ENCODE measurements around the gene ZFAND2A. TPM values are rescaled to one million over a fixed set of nuclear protein-coding genes. Genes with fewer than 3 reads are reported as not detected.

ZFAND2A gene
- total and polyA plus RNA-seq, 2 donors from 2014 or later = 21.9 to 27.6 TPM

DNA sequence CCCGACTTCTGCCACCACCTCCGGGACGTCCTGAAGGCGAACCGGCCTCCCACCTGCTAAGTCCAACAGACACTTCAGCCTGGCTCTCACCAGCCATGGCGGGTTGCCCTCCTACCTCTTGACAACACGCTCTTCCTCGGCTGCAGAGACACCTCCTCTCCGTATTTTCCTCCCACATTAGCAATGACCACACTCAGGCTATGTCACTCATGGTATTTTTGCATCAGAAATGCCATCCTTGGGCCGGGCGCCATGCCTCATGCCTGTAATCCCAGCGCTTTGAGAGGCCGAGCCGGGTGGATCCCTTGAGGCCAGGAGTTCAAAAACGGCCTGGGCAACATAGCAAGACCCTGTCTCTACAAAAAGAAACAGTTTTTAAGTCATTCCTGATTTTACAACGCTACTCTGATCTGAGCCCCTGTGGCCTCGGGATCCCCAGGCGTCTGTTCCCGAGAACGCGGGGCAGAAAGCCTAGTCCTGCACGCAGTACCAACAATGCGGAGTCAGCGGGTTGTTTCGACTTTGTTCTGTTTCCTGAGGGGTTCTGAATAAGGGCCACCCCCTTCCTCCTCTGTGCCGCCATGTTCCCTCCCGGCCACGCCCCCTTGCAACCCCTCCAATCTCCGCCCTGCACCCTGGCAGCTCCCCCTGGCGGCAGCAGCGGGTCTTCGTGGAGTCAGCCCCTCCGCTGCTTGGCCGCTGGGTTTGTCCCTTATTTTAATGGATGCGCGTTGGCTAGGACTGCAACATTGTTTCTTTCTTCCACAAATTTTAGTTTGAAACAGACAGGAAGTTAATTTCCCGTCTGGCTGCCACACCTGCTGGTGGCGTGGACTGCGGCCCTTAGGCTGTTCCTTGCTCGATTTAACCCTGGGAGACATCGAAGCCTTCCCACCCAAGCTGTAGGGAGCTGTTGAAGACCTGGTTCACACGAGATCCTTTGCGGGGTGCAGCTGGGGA is 9.7 kb upstream of the ZFAND2A start:
- DNase-seq (peak; percentile 71 to 92 (median 87)), FAIRE-seq (no peak)
- Histone ChIP-seq H3K27me3 (ENCODE audit: control insufficient read depth, insufficient read depth, low read length) (no peaks in the 10 kb centered on the region), H3K9ac (ENCODE audit: low read length in 3 of 3) (peak overlapping the region in 2 of 3 donors; percentile 51 to 74), H3K27ac (ENCODE audit: low read depth in 2 of 2, low read length in 2 of 2) (no peak overlapping the region), H3K9me3 (ENCODE audit: control insufficient read depth in 2 of 3, insufficient read depth in 1 of 3, low read length in 3 of 3) (no peaks in the 10 kb centered on the region), H3K36me3 (ENCODE audit: control insufficient read depth in 2 of 3, insufficient read depth in 3 of 3, low read length in 3 of 3) (peaks cover 0 to 2% (median 0%) of the 10 kb centered on the region in 3 donors), H3K4me3 (ENCODE audit: low read length in 3 of 3) (peak overlapping the region; percentile 58 to 69 (median 68)), H3K4me1 (ENCODE audit: control insufficient read depth in 2 of 3, insufficient read depth in 2 of 3, low read depth in 1 of 3, low read length in 3 of 3) (peaks cover 0 to 6% (median 0%) of the 10 kb centered on the region in 3 donors)
- intact Hi-C loops (cut with DNase I) = loop anchor here (10.0 kb wide), 1 partner anchor 175 kb away; no protein-coding TSS in a partner anchor
- TF ChIP-seq, protein P1, sequence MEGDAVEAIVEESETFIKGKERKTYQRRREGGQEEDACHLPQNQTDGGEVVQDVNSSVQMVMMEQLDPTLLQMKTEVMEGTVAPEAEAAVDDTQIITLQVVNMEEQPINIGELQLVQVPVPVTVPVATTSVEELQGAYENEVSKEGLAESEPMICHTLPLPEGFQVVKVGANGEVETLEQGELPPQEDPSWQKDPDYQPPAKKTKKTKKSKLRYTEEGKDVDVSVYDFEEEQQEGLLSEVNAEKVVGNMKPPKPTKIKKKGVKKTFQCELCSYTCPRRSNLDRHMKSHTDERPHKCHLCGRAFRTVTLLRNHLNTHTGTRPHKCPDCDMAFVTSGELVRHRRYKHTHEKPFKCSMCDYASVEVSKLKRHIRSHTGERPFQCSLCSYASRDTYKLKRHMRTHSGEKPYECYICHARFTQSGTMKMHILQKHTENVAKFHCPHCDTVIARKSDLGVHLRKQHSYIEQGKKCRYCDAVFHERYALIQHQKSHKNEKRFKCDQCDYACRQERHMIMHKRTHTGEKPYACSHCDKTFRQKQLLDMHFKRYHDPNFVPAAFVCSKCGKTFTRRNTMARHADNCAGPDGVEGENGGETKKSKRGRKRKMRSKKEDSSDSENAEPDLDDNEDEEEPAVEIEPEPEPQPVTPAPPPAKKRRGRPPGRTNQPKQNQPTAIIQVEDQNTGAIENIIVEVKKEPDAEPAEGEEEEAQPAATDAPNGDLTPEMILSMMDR (IDR thresholded peaks at IDR 0.05; ENCODE audit: borderline replicate concordance, extremely low read depth, insufficient read depth) = peak; percentile 67

GRCh38 chr7:1168422-1168821 is 8.4 kb upstream of the ZFAND2A start:
- H3K9ac ChIP-seq (ENCODE audit: low read length in 3 of 3) = no peak overlapping the region
- H3K27me3 ChIP-seq (ENCODE audit: control insufficient read depth, insufficient read depth, low read length) = no peaks in the 10 kb centered on the region
- H3K4me1 ChIP-seq (ENCODE audit: control insufficient read depth in 2 of 3, insufficient read depth in 2 of 3, low read depth in 1 of 3, low read length in 3 of 3) = peaks cover 0 to 6% (median 0%) of the 10 kb centered on the region in 3 donors
- H3K27ac ChIP-seq (ENCODE audit: low read depth in 2 of 2, low read length in 2 of 2) = no peak overlapping the region
- no peaks in the 10 kb centered on the region for H3K9me3 ChIP-seq (ENCODE audit: control insufficient read depth in 2 of 3, insufficient read depth in 1 of 3, low read length in 3 of 3)
- peaks cover 0 to 3% (median 0%) of the 10 kb centered on the region in 3 donors for H3K36me3 ChIP-seq (ENCODE audit: control insufficient read depth in 2 of 3, insufficient read depth in 3 of 3, low read length in 3 of 3)
- no peak for DNase-seq
- H3K4me3 ChIP-seq (ENCODE audit: low read length in 3 of 3) = no peak overlapping the region
- intact Hi-C loops (cut with DNase I) = no loop called here
- TF ChIP-seq, protein P1 (IDR thresholded peaks at IDR 0.05; ENCODE audit: borderline replicate concordance, extremely low read depth, insufficient read depth) = no peak
- no peak for FAIRE-seq

GRCh38 chr7:1164436-1164835 is 4.4 kb upstream of the ZFAND2A start:
- Histone ChIP-seq H3K4me1 (ENCODE audit: control insufficient read depth in 2 of 3, insufficient read depth in 2 of 3, low read depth in 1 of 3, low read length in 3 of 3) (peaks cover 0 to 10% (median 0%) of the 10 kb centered on the region in 3 donors), H3K9me3 (ENCODE audit: control insufficient read depth in 2 of 3, insufficient read depth in 1 of 3, low read length in 3 of 3) (no peaks in the 10 kb centered on the region), H3K27me3 (ENCODE audit: control insufficient read depth, insufficient read depth, low read length) (no peaks in the 10 kb centered on the region), H3K27ac (ENCODE audit: low read depth in 2 of 2, low read length in 2 of 2) (no peak overlapping the region), H3K4me3 (ENCODE audit: low read length in 3 of 3) (no peak overlapping the region), H3K36me3 (ENCODE audit: control insufficient read depth in 2 of 3, insufficient read depth in 3 of 3, low read length in 3 of 3) (peaks cover 0 to 3% (median 0%) of the 10 kb centered on the region in 3 donors), H3K9ac (ENCODE audit: low read length in 3 of 3) (no peak overlapping the region)
- intact Hi-C loops (cut with DNase I) = no loop called here
- FAIRE-seq = no peak
- TF ChIP-seq, protein P1 (IDR thresholded peaks at IDR 0.05; ENCODE audit: borderline replicate concordance, extremely low read depth, insufficient read depth) = no peak
- DNase-seq = no peak
